Measurements from ENCODE around the gene TIGIT. TPM values are rescaled to one million over a fixed set of nuclear protein-coding genes. Genes with fewer than 3 reads are reported as not detected.

Gene TIGIT
- total RNA-seq, 1 donor from 2014 or later: not detected

GRCh38 chr3:114336122-114336697 is 42.4 kb downstream of the TIGIT start:
- Mint-ChIP-seq H3K4me1 (ENCODE audit: low read depth) (no peaks in the 10 kb centered on the region), H3K27me3 (no peaks in the 10 kb centered on the region), H3K4me3 (ENCODE audit: low read depth) (no peak overlapping the region), H3K9me3 (ENCODE audit: low read depth) (peaks cover 8% of the 10 kb centered on the region), H3K36me3 (ENCODE audit: insufficient read depth) (peaks cover 16% of the 10 kb centered on the region), H3K27ac (no peak overlapping the region)
- DNase-seq (ENCODE audit: low spot score, unreplicated experiment): no peak
- peak; percentile 54 for TF ChIP-seq CTCF (IDR thresholded peaks at IDR 0.05; ENCODE audit: unreplicated experiment)

GRCh38 chr3:114336857-114337256 is 43.0 kb downstream of the TIGIT start:
- TF ChIP-seq CTCF (IDR thresholded peaks at IDR 0.05; ENCODE audit: unreplicated experiment): no peak
- DNase-seq (ENCODE audit: low spot score, unreplicated experiment): no peak
- Mint-ChIP-seq H3K4me1 (ENCODE audit: low read depth) (no peaks in the 10 kb centered on the region), H3K27ac (no peak overlapping the region), H3K9me3 (ENCODE audit: low read depth) (peaks cover 8% of the 10 kb centered on the region), H3K36me3 (ENCODE audit: insufficient read depth) (peaks cover 16% of the 10 kb centered on the region), H3K27me3 (no peaks in the 10 kb centered on the region), H3K4me3 (ENCODE audit: low read depth) (no peak overlapping the region)

GRCh38 chr3:114338651-114339357 is 45.0 kb downstream of the TIGIT start:
- Mint-ChIP-seq H3K36me3 (ENCODE audit: insufficient read depth) (peaks cover 8% of the 10 kb centered on the region), H3K9me3 (ENCODE audit: low read depth) (no peaks in the 10 kb centered on the region), H3K4me1 (ENCODE audit: low read depth) (no peaks in the 10 kb centered on the region), H3K4me3 (ENCODE audit: low read depth) (no peak overlapping the region), H3K27me3 (no peaks in the 10 kb centered on the region), H3K27ac (no peak overlapping the region)
- TF ChIP-seq CTCF (IDR thresholded peaks at IDR 0.05; ENCODE audit: unreplicated experiment): no peak
- DNase-seq (ENCODE audit: low spot score, unreplicated experiment): no peak

- Mint-ChIP-seq H3K9me3 (ENCODE audit: low read depth) (no peaks in the 10 kb centered on the region), H3K27ac (no peak overlapping the region), H3K4me3 (ENCODE audit: low read depth) (no peak overlapping the region), H3K27me3 (no peaks in the 10 kb centered on the region), H3K4me1 (ENCODE audit: low read depth) (no peaks in the 10 kb centered on the region), H3K36me3 (ENCODE audit: insufficient read depth) (peaks cover 5% of the 10 kb centered on the region)
- DNase-seq (ENCODE audit: low spot score, unreplicated experiment): no peak
- no peak for TF ChIP-seq CTCF (IDR thresholded peaks at IDR 0.05; ENCODE audit: unreplicated experiment)
These were observed 50.7 kb downstream of the TIGIT start for GRCh38 chr3:114344492-114344891.

- H3K27me3 Mint-ChIP-seq: no peaks in the 10 kb centered on the region
- TF ChIP-seq CTCF (IDR thresholded peaks at IDR 0.05; ENCODE audit: unreplicated experiment): no peak
- H3K36me3 Mint-ChIP-seq (ENCODE audit: insufficient read depth): peaks cover 21% of the 10 kb centered on the region
- peaks cover 2% of the 10 kb centered on the region for H3K4me1 Mint-ChIP-seq (ENCODE audit: low read depth)
- no peak overlapping the region for H3K27ac Mint-ChIP-seq
- H3K9me3 Mint-ChIP-seq (ENCODE audit: low read depth): no peaks in the 10 kb centered on the region
- DNase-seq (ENCODE audit: low spot score, unreplicated experiment): no peak
- no peak overlapping the region for H3K4me3 Mint-ChIP-seq (ENCODE audit: low read depth)
These were observed 56.4 kb downstream of the TIGIT start for GRCh38 chr3:114350271-114350670.

Measured in progenitor cell of endocrine pancreas (in vitro differentiated cells).